Effector CD4-positive, alpha-beta T cell (primary cell): ENCODE measurements around the gene PDC.
"Not testable (repeated sequence)": the region's sequence is repeated elsewhere in the genome, so short reads cannot be mapped to it uniquely, and the experiment has no call there.

Source experiments
- DNase-seq: peaks from one replicate; pipeline ENCODE4 v3.0.0-alpha.2; 2020

The PDC gene

DNA sequence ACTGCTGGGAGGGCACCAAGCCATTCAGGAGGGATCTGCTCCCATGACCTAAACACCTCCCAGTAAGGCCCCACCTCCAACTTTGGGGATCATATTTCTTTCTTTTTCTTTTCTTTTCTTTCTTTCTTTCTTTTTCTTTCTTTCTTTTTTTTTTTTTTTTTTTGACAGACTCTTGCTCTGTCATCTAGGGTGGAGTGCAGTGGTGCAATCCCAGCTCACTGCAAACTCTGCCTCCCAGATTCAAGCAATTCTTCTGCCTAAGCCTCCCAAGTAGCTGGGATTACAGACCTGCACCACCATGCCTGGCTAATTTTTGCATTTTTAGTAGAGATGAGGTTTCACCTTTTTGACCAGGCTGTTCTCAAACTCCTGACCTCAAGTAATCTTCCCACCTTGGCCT lies 4.6 kb upstream of the PDC start:
- not testable (repeated sequence) for DNase-seq

DNA sequence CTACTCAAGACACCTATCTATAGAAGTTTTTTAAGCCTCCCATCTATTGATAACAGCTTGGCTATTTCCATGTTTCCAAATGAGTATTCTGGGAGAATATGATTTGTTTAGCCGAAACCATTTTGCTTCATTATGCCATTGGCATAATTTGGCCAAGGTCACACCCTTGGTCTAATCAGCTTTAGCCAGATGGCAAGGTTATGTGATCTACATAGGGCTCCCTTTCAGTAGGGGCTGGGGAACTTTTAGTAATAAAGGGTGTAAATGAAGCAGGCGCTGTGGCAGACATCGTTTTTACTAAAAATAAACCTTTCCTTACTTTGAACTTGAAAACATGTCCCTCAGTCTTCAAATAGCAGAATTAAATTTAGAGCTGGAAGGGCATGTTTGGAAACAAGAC lies 3.0 kb upstream of the PDC start:
- no peak for DNase-seq

DNA sequence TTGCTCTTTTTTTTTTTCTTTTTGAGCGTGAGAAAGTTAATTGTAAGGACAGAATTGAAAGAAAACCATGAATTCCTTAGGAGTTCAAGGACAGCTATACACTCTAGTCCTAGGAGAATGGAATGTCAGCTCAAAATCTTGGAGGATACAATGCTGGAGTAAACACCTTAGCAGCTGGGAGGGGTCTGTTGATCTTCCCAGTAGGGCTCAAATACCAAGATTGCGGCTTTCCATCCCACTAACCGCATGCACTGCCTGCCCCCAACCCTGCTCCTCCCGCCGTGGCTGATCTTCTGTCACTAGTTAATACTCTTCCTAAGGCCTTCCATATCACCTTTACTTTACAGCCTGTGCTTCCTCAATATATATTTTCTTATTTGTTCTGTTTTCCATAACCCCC lies 2.6 kb upstream of the PDC start:
- no peak for DNase-seq

DNA sequence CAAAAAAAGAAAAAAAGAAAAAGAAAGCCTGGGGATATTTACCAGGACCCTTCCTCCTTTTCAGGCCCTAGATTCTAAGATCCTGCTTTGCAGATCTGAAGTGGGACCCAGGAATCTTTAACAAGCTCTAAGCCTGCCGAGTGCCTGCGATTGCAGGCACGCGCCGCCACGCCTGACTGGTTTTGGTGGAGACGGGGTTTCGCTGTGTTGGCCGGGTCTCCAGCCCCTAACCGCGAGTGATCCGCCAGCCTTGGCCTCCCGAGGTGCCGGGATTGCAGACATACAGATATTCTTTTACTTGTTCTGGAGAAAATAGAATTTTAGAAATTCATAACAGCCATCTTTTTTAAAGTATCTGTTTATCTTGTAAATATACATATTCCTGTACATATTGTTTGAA lies 1.8 kb downstream of the PDC start:
- DNase-seq: not testable (repeated sequence)

DNA sequence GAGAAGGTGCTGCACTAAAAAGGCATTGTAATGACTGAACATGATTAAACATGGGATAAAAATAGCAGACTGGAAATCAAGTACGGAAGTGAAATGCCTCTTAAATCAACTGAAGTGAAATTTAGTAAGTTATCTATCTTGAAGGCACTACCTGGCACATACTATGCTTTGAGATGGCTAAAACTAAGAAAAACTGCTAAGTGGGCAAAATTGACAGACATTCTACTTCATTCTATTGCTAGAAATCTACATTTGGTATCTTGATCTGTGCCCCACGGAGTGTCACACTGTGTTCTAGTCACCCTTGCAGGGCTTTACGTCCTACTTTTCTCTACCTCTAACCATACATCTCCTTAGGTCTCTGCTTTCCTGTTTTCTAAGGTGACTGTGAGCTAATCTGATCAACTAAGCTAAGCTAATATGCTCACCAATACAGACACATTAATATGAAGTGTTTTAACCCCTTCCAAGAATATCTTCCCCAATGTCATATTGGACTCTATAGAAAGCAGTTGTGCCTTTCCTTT lies 4.1 kb downstream of the PDC start:
- DNase-seq: no peak

DNA sequence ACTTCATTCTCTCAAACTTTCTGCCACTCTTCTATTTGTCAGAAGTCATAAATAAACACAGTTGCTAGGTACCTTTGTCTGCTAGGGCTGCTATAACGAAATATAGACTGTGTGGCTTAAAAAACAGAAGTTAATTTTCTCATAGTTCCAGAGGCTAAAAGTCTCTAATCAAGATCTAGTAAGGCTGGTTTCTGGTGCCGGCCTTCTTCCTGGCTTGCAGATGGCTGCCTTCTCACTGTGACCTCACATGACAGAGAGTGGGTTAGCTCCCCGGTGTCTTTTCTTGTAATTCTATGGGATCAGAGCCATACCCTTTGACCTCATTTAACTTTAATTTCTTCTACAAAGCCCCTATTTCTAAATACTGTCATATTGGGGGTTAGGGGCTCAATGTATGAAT lies 5.9 kb downstream of the PDC start:
- no peak for DNase-seq

DNA sequence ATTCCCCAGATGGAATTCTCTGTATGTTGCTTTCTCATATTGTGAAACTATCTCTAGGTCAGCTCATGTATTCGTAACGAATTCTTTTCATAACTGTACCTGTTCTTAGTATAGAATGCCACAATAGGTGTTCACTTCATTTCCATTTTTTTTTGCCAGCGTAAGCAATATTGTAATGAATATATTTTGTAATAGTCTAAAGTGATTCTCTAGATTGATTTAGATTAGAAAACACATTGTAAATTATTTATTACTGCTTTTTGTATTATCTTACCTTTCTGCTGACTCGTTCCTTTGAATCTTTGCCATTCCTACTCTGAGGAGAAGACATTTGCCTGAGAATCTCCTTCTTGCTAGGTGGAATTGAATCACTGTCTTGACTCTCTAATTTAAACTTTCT lies 14.8 kb downstream of the PDC start:
- no peak for DNase-seq

DNA sequence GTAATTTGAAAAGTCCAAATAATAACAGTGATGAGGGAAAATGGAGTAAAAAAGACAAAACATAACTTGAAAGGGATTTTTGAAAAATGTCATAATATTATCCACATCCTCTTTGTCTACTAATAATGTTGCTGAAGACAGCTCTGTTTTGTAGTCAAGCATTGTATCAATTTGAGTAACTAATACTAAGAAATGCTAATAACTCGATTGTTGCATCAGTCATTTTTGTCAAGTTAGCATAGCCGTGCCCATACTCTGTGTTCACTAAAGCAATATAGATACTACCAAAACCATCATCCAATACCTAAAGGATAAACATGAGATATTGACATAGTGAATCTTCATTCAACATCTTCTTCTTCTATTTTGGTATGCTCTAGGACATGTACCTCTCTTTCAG lies 17.3 kb downstream of the PDC start:
- no peak for DNase-seq

DNA sequence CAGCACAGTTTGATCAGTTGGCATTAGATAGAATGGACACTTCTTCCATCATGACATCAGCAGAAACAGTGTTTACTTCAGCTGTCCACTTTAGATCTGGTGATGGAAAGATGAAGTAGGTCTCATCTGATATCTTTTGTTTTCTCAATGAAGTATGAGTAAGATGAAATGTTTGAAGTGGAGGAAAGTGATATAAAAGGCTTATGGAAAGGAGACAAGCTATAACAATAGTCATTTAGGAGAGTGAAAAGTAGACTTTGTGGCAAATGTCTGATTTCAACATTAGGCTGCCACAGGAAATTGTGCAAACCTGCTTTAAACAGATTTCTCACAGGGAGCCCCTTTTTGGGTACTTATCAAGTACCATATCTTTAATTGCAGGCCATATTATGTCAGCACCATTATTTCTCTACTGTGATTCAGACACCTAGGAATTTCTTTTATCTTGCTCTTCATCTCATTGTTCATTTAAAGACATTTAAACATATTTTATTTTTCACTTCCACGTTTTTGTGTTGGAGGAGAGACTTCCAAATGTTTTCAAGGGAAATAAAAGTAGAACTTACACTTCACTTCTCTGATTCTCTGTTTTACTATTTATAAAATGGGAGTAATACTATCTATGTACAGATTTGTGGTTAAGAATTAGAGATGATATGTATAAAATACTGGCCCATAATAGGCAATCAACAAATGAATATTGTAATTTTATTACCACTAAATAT lies 18.1 kb downstream of the PDC start:
- DNase-seq: no peak

DNA sequence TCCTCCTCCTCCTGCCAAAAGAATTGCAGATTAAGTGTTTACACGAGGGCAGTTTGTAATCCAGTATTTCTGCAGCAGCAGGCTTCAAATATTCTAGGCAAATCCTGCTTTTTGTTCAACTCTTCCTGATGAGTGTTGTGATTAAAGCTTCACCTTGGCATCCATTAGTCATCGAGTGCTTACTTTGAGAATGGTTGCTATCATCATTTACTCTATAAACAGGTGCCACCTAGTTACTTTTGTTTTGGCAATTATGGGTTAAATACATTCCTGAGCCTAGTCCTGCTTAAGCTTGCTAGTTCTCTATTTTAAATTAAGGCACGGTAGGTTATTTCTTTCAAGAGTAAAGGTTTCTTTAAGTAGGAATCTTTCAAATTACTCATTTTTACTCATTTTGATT lies 20.3 kb downstream of the PDC start:
- DNase-seq: no peak

DNA sequence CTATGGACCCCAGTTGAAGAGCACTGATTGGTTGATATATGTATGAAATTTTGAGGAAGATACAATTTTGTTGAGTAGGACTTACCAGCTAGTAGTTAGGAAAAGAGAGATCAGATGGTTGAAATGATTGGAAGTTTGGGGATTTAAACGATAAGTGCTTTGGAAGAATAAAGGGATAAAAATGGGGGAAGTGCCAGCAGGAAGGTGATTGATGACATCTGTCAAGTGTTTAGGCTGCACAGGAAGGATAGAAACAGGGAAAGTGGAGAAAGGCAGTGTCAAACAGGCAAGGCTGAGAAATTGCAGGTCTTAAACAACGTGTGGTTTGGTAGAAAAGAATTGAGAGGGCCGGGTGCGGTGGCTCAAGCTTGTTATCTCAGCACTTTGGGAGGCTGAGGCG lies 22.3 kb downstream of the PDC start:
- no peak for DNase-seq

DNA sequence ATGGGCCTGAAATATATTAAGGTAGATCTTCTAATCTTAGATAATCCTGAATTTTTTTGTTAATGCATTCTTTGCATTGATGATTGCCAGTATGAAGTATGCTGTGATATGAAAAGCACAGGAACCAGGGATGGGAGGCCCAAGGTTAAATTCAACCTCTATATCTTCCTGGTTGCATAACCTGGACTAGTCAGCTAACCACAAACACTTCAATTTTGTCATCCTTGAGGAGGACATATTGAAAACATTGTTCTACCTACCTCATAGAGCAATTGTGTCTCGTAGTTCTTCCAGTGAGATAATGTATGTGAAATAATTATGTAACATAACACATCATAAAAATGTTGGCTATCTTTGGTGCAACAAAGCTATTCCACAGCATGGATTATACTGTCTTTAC lies 25.6 kb downstream of the PDC start:
- DNase-seq: no peak

DNA sequence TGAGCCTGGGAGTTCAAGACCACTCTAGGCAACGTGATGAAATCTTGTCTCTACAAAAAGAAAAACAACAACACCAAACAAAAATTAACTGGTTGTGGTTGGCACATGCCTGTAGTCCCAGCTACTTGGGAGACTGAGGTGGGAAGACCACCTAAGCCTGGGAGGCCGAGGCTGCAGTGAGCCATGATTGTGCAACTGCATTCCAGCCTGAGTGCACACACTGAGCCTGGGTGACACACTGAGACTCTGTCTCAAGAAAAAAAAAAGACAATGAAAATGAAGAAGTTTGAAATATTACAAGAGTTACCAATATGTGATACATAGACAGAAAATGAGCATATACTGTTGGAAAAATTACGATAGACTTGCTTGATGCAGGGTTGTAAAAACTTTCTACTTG lies 31.9 kb downstream of the PDC start:
- DNase-seq: no peak

DNA sequence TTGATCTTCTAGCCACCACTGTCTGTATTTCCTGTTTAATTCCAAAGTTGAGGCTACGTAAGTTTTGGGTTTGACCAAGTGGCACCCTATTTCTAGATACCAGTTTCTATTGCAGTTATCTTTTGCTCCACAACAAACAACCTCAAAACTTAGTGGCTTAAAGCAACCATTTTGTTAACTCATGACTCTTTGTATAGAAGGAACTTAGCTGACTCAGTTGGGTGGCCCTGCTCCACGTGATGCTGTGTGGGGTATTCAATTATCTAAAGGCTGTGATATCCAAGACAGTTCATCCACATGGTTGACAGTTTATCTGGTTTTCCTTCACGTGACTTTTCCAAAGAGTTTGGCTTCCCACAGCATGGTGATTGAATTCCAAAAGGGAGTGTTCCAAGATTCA lies 34.8 kb downstream of the PDC start:
- no peak for DNase-seq

DNA sequence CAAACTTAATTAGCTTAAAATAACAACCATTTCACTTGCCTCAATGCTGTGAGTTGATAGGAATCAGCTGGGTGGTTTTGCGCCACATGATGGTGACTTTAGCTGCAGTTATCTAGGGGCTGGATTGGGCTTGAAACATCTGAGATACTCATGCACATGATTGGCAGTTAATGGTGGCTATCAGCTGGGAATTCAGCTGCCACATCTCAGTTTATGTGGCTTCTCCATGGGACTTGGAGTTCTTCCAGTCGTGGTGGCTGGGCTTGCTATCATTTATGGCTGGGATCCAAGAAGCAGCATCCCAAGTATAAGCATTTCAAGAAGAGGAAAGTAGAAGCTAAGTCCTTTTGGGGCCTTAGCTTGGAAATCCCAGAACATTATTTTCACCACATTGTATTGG lies 36.4 kb downstream of the PDC start:
- no peak for DNase-seq

DNA sequence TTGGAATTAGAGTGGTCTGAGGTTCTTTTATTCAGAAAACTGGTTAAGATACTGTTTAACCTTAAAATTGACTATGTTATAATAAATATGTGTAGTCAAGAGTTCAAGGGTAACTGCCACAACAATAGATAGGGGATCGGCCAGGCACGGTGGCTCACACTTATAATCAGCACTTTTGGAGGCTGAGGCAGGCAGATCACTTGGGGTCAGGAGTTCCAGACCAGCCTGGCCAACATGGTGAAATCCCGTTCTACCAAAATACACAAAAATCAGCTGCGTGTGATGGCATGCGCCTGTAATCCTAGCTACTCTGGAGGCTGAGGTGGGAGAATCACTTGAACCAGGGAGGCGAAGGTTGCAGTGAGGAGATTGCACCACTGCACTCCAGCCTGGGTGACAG lies 39.5 kb downstream of the PDC start:
- DNase-seq: no peak

DNA sequence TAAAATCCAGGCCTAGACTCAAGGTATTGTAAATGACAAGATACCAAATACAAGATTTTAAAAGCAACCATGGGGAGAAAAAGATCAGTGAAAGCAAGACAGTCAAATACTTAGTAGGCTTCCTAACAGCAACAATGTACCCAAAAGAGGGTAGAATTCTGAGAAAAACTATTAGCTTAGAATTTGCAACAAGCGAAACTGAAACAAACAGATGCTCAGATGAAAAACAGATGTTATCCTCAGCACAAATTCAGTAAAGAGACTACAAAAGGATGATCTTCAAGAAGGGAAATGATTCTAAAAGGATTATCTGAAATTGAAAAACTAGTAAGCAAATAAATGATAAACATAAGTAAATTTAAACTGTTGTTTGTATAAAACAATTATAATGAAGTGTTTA lies 40.0 kb downstream of the PDC start:
- no peak for DNase-seq

DNA sequence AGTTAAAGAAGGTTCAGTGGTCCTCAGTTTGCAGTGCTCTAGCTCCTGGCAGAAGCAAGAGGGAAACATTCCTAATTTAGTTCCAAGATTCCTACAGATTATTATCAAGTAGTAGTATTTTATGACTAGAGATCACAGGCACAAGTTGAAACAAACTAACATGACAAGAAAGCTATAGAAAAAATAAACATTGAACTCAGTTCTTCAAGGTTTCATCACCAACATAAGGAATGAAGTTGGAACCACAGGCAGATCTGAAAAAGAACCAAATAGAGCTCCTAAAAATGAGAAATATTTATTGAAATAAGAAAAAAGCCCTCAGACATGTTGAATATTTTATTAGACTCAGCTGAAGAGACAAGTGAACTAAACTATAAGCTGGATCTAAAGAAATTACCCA lies 40.6 kb downstream of the PDC start:
- DNase-seq: no peak

DNA sequence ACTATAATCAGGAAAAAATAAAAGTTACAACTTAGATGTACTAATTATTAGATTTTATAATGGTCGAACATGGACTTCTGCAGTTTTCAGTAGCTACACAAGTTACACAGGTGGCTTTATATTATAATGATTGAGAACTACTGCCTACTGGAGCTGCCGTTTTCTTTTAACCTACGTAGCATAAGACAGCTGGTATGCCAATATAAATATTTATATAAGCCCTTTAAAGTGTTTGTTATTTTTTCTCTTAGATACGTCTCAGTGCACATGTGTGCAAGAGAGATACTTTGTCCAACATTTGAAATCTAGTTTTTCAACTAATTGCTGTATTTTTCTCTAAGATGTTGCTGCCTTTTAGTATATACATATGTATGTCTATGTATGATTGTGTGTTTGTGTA lies 42.4 kb downstream of the PDC start:
- DNase-seq: no peak

DNA sequence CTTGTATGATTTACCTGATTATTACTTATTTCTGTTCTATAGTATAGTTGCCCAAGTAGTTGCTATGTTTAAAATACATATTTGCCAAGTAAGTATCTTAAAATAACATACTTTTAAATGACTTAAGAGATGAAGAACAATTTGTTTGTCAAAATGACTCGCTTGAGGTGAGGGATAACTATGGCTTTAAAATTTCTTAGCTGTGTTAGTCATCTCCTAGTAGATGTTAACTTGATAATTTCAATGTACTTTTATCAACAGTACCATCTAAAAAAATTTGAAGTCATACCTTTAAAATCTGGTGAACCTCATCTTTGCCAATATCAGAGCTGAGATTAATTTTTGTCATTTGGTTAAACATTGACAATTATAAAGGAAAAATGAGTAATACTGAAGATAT lies 47.6 kb downstream of the PDC start:
- DNase-seq: no peak

DNA sequence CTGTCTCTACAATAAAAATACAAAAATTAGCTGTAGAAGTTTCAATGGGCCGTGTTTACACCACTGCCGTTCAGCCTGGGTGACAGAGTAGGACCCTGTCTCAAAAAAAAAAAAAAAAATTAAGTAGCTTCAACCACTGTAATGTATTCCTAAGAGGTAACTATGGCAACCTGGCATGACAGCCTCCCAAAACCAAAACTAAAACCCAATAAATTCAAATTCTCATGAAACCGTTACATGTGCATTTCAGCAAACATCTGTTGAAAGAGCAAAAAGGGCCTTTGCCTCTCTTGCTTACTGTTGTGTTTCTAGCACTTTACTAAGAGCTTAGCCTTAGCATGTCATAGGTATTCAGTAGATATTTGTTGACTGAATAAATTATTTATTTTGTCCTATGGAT lies 51.8 kb downstream of the PDC start:
- no peak for DNase-seq

DNA sequence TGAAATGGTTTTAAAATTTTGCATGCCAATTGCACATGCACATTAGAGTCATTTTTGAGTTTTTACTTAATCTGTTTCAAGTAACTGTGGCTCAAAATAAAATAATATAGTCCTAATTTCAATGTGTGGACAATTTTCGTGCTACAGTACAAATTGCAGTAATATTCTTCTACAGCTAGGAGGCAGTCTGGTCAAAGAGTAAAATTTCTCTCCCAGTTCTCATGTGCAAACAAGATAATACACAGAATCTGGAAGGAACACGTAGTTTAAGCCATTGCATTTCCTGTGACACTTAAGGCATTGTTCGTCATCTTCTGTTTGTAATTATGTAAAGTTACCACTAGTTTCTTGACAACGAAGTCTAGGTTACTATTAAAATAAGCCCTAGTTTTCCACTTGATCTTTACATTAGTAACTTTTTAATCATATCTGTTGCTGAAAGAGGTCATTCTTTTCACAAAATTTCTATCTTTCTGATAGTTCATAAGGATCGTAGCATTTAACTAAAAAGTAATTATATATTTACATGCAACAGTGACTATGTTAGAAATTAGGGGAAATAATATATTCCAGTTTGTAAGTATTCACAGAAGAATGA lies 56.4 kb downstream of the PDC start:
- no peak for DNase-seq

DNA sequence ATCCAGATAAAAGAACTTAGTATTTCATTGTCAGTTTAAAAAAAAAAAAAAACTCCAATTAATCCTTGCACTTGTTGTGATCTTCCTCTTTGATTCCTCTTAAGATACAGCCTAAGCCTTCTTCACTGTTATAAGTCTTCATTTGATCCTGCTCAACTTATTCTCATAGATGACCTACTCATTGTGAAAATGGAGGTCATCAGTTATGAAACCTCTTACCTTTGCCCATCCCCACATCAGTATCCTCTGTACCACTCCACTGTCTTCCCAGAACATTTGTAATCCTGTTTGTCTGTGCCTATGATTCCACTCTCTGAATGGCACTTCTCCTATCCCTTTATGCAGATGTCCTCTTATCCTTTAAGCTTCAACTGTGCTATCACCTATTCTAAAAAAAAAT lies 57.3 kb downstream of the PDC start:
- no peak for DNase-seq

DNA sequence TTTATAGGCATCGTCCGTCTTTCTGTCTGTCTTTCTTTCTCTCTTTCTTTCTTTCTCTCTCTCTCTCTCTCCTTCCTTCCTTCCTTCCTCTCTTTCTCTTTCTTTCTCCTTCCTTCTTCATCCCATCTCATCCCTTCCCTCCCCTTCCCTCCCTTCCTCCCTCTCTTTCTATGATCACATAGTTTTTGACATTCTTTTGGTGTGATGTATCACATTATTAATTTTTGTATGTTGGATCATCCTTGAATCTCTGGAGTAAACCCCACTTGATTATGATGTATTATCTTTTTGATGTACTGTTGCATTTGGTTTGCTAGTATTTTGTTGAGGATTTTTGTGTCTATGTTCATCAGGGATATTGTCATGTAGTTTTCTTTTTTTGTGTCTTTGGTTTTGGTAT lies 59.5 kb downstream of the PDC start:
- DNase-seq: not testable (repeated sequence)
